Stomach (tissue), 9 donors: Measurements from ENCODE around the gene SPEG. TPM values are rescaled to one million over a fixed set of nuclear protein-coding genes. Genes with fewer than 3 reads are reported as not detected.

ENCODE experiments used
- DNase-seq, 2 donors: peaks; one replicate each; pipeline versions ENCODE4 v3.0.0 to v3.0.0-alpha.2; 2013 to 2019
- H3K27ac ChIP-seq, 5 donors: fragments of 200-600 bp in 4 of 5; sonication (generic) in 4 of 5; one replicate each; pipeline ENCODE4 v1.5.1; 2013 to 2019; ENCODE audit warnings: mild to moderate bottlenecking in 1 of 5, moderate library complexity in 1 of 5
- H3K27me3 ChIP-seq, 3 donors: fragments of 200-600 bp; sonication (generic); one replicate each; pipeline ENCODE4 v1.5.1; 2017 to 2019; ENCODE audit warnings: mixed run types in 1 of 3
- H3K36me3 ChIP-seq, 4 donors: fragments of 200-600 bp; sonication (generic); 1 replicate in 3 of 4; 2 replicates in 1 of 4; pipeline ENCODE4 v1.5.1; 2016 to 2019
- H3K4me1 ChIP-seq, 4 donors: fragments of 200-600 bp; sonication (generic); one replicate each; pipeline ENCODE4 v1.5.1; 2016 to 2019
- H3K4me3 ChIP-seq, 4 donors: fragments of 200-600 bp; sonication (generic) in 3 of 4; one replicate each; pipeline ENCODE4 v1.5.1; 2016 to 2019; ENCODE audit warnings: mild to moderate bottlenecking in 1 of 4
- H3K9me3 ChIP-seq, 4 donors: fragments of 200-600 bp; sonication (generic); one replicate each; pipeline ENCODE4 v1.5.1; 2016 to 2019
- EP300 ChIP-seq: sonication (generic); formaldehyde crosslinking; IDR thresholded peaks from one replicate; pipeline ENCODE4 v1.6.1; 2017; ENCODE audit warnings: antibody characterized with exemption
- POLR2A ChIP-seq, 4 donors: fragments of 450-650 bp; IDR thresholded peaks; one replicate each; pipeline ENCODE4 v1.6.1; 2016; ENCODE audit warnings: antibody characterized with exemption in 4 of 4, control low read depth in 2 of 4, mild to moderate bottlenecking in 1 of 4, moderate library complexity in 1 of 4
- POLR2AphosphoS5 ChIP-seq, 3 donors: sonication (generic); formaldehyde crosslinking; IDR thresholded peaks; one replicate each; pipeline ENCODE4 v1.6.1; 2016; ENCODE audit warnings: antibody characterized with exemption in 3 of 3
- WGBS, 5 donors: extraction: QIAGEN DNeasy Blood & Tissue Kit in 3 of 5; methylation state at CpG; one replicate each; pipeline versions ENCODE4 v1.1.5 to v1.1.7; 2013 to 2018; 5-methylcytosine and 5-hydroxymethylcytosine counted together
- intact Hi-C: fragments of 100-400 bp; cut with DNase I; formaldehyde crosslinking; loops from one replicate; pipeline ENCODE4 v1.15.1; 2023; ENCODE audit warnings: low total_unique reads
- polyA plus RNA-seq, 3 donors: library from polyadenylated mRNA; stranded (reverse); fragments of 200-250 nt; gene quantifications; one replicate each; pipeline ENCODE4 v1.2.3, GENCODE V29; 2013
- total RNA-seq, 5 donors: library from RNA; depleted of rRNA; stranded (reverse); fragments of >200 nt; gene quantifications; one replicate each; pipeline versions ENCODE4 v1.1.0 to v1.2.3, GENCODE V29; 2014 to 2016
- TF ChIP-seq, protein P1 (sequence below), 7 experiments: fragments of 450-650 bp in 4 of 7; fragments of 200-600 bp in 3 of 7; sonication (generic) in 3 of 7; IDR thresholded peaks; one replicate each; pipeline ENCODE4 v1.5.1; 2016 to 2019; ENCODE audit warnings: antibody characterized with exemption in 7 of 7, control low read depth in 2 of 7, mild to moderate bottlenecking in 1 of 7
- donor health status: healthy with polysubstance abuse.
- donor health status: Bipolar disorder and iron deficiency.
- donor health status: healthy.

SPEG gene
- total and polyA plus RNA-seq, 8 donors = 7.4 to 106 (median 27.2) TPM

DNA sequence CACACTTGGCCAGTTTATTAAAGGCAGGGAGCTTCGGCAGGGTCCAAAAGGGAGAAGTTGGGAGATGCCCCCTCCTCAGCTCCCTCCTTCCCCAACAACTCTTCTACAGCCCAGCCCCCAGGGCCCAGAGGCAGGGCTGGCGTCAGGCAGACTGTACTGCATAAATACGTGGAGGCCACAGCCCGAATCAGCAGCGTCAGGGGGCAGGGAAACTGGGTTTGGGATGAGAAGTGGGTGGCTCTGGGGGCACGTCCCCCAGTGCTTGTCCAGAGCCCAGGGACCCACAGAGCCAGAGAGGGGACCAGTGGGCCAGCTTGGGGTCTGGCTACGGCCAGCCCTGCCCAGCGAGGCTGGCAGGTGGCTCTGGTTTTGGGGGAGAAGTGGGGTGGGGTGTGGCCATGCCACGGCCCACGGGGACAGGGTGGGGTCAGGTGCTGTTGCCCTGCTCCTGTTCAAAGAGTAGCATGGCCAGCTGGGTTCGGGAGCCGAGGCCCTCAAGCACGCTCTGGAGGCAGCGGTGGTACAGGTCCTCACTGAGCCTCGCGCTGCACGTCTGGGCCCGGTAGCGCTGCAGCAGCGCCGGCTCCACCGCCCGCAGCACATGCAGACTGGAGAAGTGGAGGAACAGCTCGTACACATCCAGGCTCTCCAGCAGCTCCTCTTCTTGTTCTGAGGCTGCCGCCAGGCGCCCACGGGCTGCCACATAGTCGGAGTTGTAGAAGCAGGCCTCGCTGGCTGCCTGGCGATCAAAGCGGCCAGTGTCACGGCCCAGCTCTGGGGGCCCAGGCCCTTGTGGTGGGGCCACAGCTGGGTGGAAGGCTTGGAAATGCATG lies 104.5 kb downstream of the SPEG start:
- Histone ChIP-seq H3K4me3 (no peak overlapping the region), H3K9me3 (no peaks in the 10 kb centered on the region), H3K27ac (no peak overlapping the region), H3K4me1 (peaks cover 19 to 50% (median 38%) of the 10 kb centered on the region in 4 donors), H3K27me3 (peaks cover 0 to 20% (median 0%) of the 10 kb centered on the region in 3 donors), H3K36me3 (peaks cover 19 to 34% (median 30%) of the 10 kb centered on the region in 4 donors)
- TF ChIP-seq POLR2AphosphoS5 (IDR thresholded peaks at IDR 0.05) (no peak), EP300 (no peak), POLR2A (IDR thresholded peaks at IDR 0.05) (no peak)
- TF ChIP-seq, protein P1, sequence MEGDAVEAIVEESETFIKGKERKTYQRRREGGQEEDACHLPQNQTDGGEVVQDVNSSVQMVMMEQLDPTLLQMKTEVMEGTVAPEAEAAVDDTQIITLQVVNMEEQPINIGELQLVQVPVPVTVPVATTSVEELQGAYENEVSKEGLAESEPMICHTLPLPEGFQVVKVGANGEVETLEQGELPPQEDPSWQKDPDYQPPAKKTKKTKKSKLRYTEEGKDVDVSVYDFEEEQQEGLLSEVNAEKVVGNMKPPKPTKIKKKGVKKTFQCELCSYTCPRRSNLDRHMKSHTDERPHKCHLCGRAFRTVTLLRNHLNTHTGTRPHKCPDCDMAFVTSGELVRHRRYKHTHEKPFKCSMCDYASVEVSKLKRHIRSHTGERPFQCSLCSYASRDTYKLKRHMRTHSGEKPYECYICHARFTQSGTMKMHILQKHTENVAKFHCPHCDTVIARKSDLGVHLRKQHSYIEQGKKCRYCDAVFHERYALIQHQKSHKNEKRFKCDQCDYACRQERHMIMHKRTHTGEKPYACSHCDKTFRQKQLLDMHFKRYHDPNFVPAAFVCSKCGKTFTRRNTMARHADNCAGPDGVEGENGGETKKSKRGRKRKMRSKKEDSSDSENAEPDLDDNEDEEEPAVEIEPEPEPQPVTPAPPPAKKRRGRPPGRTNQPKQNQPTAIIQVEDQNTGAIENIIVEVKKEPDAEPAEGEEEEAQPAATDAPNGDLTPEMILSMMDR (IDR thresholded peaks at IDR 0.05) = no peak
- intact Hi-C loops = loop anchor here (10.0 kb wide), 1 partner anchor 134 kb away; no protein-coding TSS in a partner anchor
- no peak for DNase-seq
- WGBS, 5 donors = 73 to 88% (median 86%) methylated on average over 16 to 32 of the region's 32 CpGs

DNA sequence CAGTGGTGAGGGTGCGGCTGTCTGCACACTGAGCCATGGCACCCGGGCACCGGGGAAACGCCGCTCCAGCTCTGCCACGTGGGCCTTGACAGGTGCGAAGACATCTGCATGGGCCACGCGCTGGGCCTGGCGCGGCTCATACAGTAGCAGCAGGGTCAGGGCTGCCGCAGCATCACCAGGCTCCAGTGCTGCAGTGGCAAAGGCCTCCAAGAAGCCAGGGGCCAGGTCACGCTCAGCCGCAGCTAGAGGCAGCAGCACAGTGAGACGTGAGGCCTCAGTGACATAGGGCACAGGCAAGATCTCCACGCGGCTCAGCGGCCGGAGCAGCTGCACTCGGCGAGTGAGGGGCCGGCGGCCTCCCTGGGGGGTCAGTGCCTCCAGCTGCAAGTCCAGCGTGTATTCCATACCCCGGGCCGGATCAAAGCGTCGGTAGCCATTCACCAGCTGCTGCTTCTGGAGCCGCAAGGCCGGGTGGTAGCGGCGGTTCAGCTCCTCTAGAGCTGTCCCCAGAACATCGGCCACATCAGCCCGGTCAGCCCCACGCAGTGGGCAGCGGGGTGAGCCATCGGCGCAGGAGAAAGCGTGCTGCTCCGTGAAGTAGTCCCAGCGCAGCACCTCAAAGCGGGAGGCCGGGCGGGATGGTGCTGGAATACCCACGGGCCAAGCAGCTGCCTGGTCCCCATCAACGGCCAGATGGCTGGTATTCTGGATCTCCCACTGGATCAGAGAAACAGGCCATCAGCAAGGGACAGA lies 105.5 kb downstream of the SPEG start:
- intact Hi-C loops = loop anchor here (5.0 to 10.0 kb wide), 2 partner anchors 102 to 135 kb away; no protein-coding TSS in a partner anchor
- no peak for DNase-seq
- Histone ChIP-seq H3K4me1 (peaks cover 26 to 57% (median 45%) of the 10 kb centered on the region in 4 donors), H3K27me3 (peaks cover 0 to 22% (median 0%) of the 10 kb centered on the region in 3 donors), H3K27ac (no peak overlapping the region), H3K36me3 (peaks cover 19 to 34% (median 30%) of the 10 kb centered on the region in 4 donors), H3K9me3 (no peaks in the 10 kb centered on the region), H3K4me3 (no peak overlapping the region)
- WGBS, 5 donors = 93 to 96% (median 95%) methylated on average over 18 to 46 of the region's 46 CpGs
- TF ChIP-seq POLR2AphosphoS5 (IDR thresholded peaks at IDR 0.05) (no peak), EP300 (no peak), POLR2A (IDR thresholded peaks at IDR 0.05) (no peak)
- TF ChIP-seq, protein P1 (IDR thresholded peaks at IDR 0.05) = no peak

DNA sequence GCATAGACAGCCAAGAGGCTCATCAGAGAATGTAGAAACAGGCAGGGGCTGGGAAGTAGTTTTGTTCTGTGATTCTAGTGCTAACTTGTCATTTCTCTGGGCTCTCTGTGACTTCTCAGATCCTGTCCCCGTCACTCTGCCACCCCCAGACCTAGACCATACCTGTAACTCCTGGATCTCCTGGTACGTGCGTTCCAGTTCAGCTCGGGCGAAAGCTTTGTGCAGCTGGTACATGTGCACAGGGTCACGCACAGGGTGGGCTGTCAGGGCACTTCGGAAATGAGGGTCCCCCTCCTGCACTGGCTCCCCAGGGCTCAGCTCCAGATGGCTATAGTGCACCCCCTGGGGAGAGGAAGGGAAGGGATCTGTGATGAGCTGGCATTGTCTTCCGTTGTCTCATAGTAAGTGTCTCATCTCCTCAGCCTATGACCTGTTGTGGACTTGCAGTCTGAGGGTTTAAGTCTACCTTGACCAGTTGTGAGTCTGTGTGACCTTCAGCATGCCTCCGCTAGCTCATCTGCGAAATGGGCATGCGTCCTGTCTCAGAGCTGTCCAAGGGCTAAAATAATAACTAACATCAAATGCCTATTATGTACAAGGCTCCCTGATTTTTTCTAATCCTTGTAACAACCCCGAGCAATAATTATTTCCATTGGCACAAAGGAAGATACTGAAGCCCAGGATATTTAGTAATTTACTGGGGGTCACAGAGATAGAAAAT lies 106.3 kb downstream of the SPEG start:
- intact Hi-C loops = loop anchor here (5.0 kb wide), 1 partner anchor 101 kb away; no protein-coding TSS in a partner anchor
- Histone ChIP-seq H3K27me3 (peaks cover 0 to 22% (median 0%) of the 10 kb centered on the region in 3 donors), H3K4me1 (peaks cover 26 to 57% (median 46%) of the 10 kb centered on the region in 4 donors), H3K36me3 (peaks cover 19 to 34% (median 30%) of the 10 kb centered on the region in 4 donors), H3K4me3 (no peak overlapping the region), H3K27ac (peak overlapping the region in 1 of 5 donors; percentile 94), H3K9me3 (no peaks in the 10 kb centered on the region)
- WGBS, 5 donors = 88 to 93% (median 91%) methylated on average over 11 to 12 of the region's 12 CpGs
- no peak for DNase-seq
- TF ChIP-seq POLR2A (IDR thresholded peaks at IDR 0.05) (no peak), EP300 (no peak), POLR2AphosphoS5 (IDR thresholded peaks at IDR 0.05) (no peak)
- TF ChIP-seq, protein P1 (IDR thresholded peaks at IDR 0.05) = no peak
